HepG2 (cell line): ENCODE measurements around the gene SLC26A3. TPM values are rescaled to one million over a fixed set of nuclear protein-coding genes. Genes with fewer than 3 reads are reported as not detected.
A peak's percentile ranks its signal among the peaks of the same experiment; 100 is the strongest.

ENCODE experiments used
- ATF7 ChIP-seq, 2 experiments: fragments of 450-650 bp in 1 of 2; sonication (generic) in 1 of 2; formaldehyde crosslinking in 1 of 2; IDR thresholded peaks; 2 replicates each; pipeline versions ENCODE4 v1.4.0 to v1.6.1; 2016 to 2020; ENCODE audit warnings: antibody characterized with exemption in 1 of 2, mild to moderate bottlenecking in 1 of 2, missing genetic modification reagents in 1 of 2
- ATM ChIP-seq: fragments of 450-650 bp; IDR thresholded peaks from 2 replicates; pipeline ENCODE4 v1.7.1; 2017; ENCODE audit warnings: mild to moderate bottlenecking, borderline replicate concordance
- EZH2 ChIP-seq: conservative IDR thresholded peaks from 2 replicates; pipeline ENCODE4 v1.6.1; 2012; ENCODE audit warnings: mild to moderate bottlenecking, low read depth, low read length, moderate library complexity
- HNF4A ChIP-seq: sonication (generic); formaldehyde crosslinking; IDR thresholded peaks from 2 replicates; pipeline ENCODE4 v1.4.0; 2020; ENCODE audit warnings: missing genetic modification reagents
- HNF4G ChIP-seq, 2 experiments: sonication (generic) in 1 of 2; formaldehyde crosslinking in 1 of 2; IDR thresholded peaks; 2 replicates each; pipeline versions ENCODE4 v1.4.0 to v1.6.1; 2011 to 2020; ENCODE audit warnings: borderline replicate concordance in 2 of 2, low read depth in 2 of 2, mild to moderate bottlenecking in 2 of 2, low read length in 1 of 2, missing genetic modification reagents in 1 of 2, moderate library complexity in 1 of 2
- JUND ChIP-seq: sonication (generic); formaldehyde crosslinking; IDR thresholded peaks from 2 replicates; pipeline ENCODE4 v1.8.0; 2022; ENCODE audit warnings: mild to moderate bottlenecking, missing genetic modification reagents
- KDM1A ChIP-seq: IDR thresholded peaks from 2 replicates; pipeline ENCODE4 v1.6.1; 2016; ENCODE audit warnings: missing compliant biosample characterization
- KDM6A ChIP-seq: IDR thresholded peaks from 2 replicates; pipeline ENCODE4 v1.6.1; 2016; ENCODE audit warnings: low read depth
- MEIS1 ChIP-seq: sonication (generic); formaldehyde crosslinking; IDR thresholded peaks from 2 replicates; pipeline ENCODE4 v1.9.0; 2021; ENCODE audit warnings: mild to moderate bottlenecking, missing genetic modification reagents, moderate library complexity, borderline replicate concordance
- MXD4 ChIP-seq: IDR thresholded peaks from 2 replicates; pipeline ENCODE4 v1.6.1; 2016; ENCODE audit warnings: mild to moderate bottlenecking, missing biosample characterization, missing genetic modification reagents
- NCOA5 ChIP-seq: sonication (generic); formaldehyde crosslinking; IDR thresholded peaks from 2 replicates; pipeline ENCODE4 v1.4.0; 2020; ENCODE audit warnings: missing genetic modification reagents
- PHF21A ChIP-seq: sonication (generic); formaldehyde crosslinking; IDR thresholded peaks from 2 replicates; pipeline ENCODE4 v1.5.0; 2020; ENCODE audit warnings: mild to moderate bottlenecking, missing genetic modification reagents
- PPARG ChIP-seq: conservative IDR thresholded peaks from 2 replicates; pipeline ENCODE4 v1.6.1; 2016; ENCODE audit warnings: missing biosample characterization, missing genetic modification reagents
- SMAD9 ChIP-seq: sonication (generic); formaldehyde crosslinking; IDR thresholded peaks from 2 replicates; pipeline ENCODE4 v1.5.1; 2020; ENCODE audit warnings: mild to moderate bottlenecking, missing genetic modification reagents
- ZBTB20 ChIP-seq: sonication (generic); formaldehyde crosslinking; IDR thresholded peaks from 2 replicates; pipeline ENCODE4 v1.8.1; 2023; ENCODE audit warnings: missing genetic modification reagents, low read depth, mild to moderate bottlenecking, borderline replicate concordance
- ZFX ChIP-seq: sonication (generic); formaldehyde crosslinking; IDR thresholded peaks from 2 replicates; pipeline ENCODE4 v1.4.0; 2020; ENCODE audit warnings: mild to moderate bottlenecking, low read depth, missing genetic modification reagents, moderate library complexity
- ZMAT3 ChIP-seq: sonication (generic); formaldehyde crosslinking; conservative IDR thresholded peaks from 2 replicates; pipeline ENCODE4 v1.7.0; 2021; ENCODE audit warnings: missing genetic modification reagents
- ZNF205 ChIP-seq: IDR thresholded peaks from 2 replicates; pipeline ENCODE4 v1.6.1; 2018; ENCODE audit warnings: missing biosample characterization, missing genetic modification reagents
- ZNF510 ChIP-seq: sonication (generic); formaldehyde crosslinking; IDR thresholded peaks from 2 replicates; pipeline ENCODE4 v1.4.0; 2020; ENCODE audit warnings: low read depth, mild to moderate bottlenecking, missing genetic modification reagents
- ZNF839 ChIP-seq: sonication (generic); formaldehyde crosslinking; IDR thresholded peaks from 2 replicates; pipeline ENCODE4 v1.4.0; 2020; ENCODE audit warnings: missing genetic modification reagents, mild to moderate bottlenecking, borderline replicate concordance
- polyA plus RNA-seq, 8 experiments: library from polyadenylated mRNA; depleted of rRNA in 3 of 8; stranded (reverse) in 7 of 8; unstranded in 1 of 8; fragments of >200 nt; fragmentation: Illumina TruSeq in 4 of 8; extraction: Trizol in 4 of 8; gene quantifications; 2 replicates each; pipeline versions ENCODE4 v1.2.1 to v1.2.3, GENCODE V29; 2011 to 2016; ENCODE audit warnings: low read depth in 4 of 8, missing spikeins in 1 of 8, mixed read lengths in 1 of 8; ENCODE audit not compliant: insufficient read depth in 1 of 8
- total RNA-seq, 5 experiments: library from RNA; depleted of rRNA; stranded (reverse); fragments of >200 nt; fragmentation: Illumina TruSeq; extraction: Trizol; gene quantifications; 2 replicates each; pipeline ENCODE4 v1.2.3, GENCODE V29; 2016; ENCODE audit warnings: low read depth in 1 of 5
- TF ChIP-seq, protein P1 (sequence below): sonication (generic); formaldehyde crosslinking; conservative IDR thresholded peaks from 2 replicates; pipeline ENCODE4 v1.4.0; 2020; ENCODE audit warnings: missing genetic modification reagents
- TF ChIP-seq, protein P2 (sequence below): sonication (generic); formaldehyde crosslinking; IDR thresholded peaks from 2 replicates; pipeline ENCODE4 v1.4.0; 2020; ENCODE audit warnings: missing genetic modification reagents, borderline replicate concordance
- TF ChIP-seq, protein P3 (sequence below): sonication (generic); formaldehyde crosslinking; IDR thresholded peaks from 2 replicates; pipeline ENCODE4 v1.9.0; 2022; ENCODE audit warnings: low read depth, missing genetic modification reagents
- TF ChIP-seq, protein P4 (sequence below): sonication (generic); formaldehyde crosslinking; IDR thresholded peaks from 2 replicates; pipeline ENCODE4 v1.5.0; 2020; ENCODE audit warnings: mild to moderate bottlenecking, missing genetic modification reagents

The SLC26A3 gene
- total and polyA plus RNA-seq, 2 of the 13 experiments (the other 11 are each of a cell fraction or from before 2014, with no cell fraction given), result 0.11 to 0.30 TPM

DNA sequence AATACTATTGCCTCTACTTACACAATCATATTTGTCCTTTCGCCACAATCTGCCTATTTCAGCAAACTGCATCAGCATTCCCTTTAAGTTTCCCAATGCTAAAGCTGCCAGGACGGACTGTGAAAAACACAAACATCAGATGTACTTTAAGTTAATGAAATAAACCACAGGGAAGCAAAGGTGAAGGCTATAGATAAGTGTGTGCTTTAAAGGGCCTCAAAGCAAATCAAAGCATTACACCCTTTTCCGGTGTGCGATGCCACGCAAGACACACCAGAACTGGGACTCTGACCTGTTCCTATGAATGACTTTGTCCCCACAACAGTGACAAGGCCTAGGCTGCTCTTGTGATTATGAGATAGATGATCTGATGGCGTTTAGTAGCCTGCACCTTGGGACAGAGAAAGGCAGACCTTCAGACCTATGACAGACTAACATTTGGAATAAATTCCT is 23.4 kb downstream of the SLC26A3 start (continued):
- TF ChIP-seq, protein P1, sequence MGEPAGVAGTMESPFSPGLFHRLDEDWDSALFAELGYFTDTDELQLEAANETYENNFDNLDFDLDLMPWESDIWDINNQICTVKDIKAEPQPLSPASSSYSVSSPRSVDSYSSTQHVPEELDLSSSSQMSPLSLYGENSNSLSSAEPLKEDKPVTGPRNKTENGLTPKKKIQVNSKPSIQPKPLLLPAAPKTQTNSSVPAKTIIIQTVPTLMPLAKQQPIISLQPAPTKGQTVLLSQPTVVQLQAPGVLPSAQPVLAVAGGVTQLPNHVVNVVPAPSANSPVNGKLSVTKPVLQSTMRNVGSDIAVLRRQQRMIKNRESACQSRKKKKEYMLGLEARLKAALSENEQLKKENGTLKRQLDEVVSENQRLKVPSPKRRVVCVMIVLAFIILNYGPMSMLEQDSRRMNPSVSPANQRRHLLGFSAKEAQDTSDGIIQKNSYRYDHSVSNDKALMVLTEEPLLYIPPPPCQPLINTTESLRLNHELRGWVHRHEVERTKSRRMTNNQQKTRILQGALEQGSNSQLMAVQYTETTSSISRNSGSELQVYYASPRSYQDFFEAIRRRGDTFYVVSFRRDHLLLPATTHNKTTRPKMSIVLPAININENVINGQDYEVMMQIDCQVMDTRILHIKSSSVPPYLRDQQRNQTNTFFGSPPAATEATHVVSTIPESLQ (CRISPR knock-in tag), result peak; percentile 67; the same call in 1 of the 2 replicates
- TF ChIP-seq ATM (no peak), PPARG (CRISPR knock-in tag) (peak; percentile 93), PHF21A (CRISPR knock-in tag) (peak; percentile 98), MXD4 (peak; percentile 66; the same call in 1 of the 2 replicates), ATF7 (IDR thresholded peaks at IDR 0.05) (no peak), ATF7 (CRISPR knock-in tag; IDR thresholded peaks at IDR 0.05) (0 out of 2 replicates have a peak, but pooled peaks have one; percentile 49), HNF4G (IDR thresholded peaks at IDR 0.05; ENCODE audit: borderline replicate concordance, low read depth, low read length) (peak; percentile 97), HNF4G (CRISPR knock-in tag; IDR thresholded peaks at IDR 0.05; ENCODE audit: borderline replicate concordance, low read depth) (peak; percentile 97), NCOA5 (CRISPR knock-in tag) (no peak), ZNF839 (CRISPR knock-in tag) (no peak), JUND (0 out of 2 replicates have a peak, but pooled peaks have one; percentile 38), ZMAT3 (CRISPR knock-in tag) (peak; percentile 67; the same call in 1 of the 2 replicates), SMAD9 (no peak), KDM6A (peak; percentile 97), ZFX (CRISPR knock-in tag) (peak; percentile 95), HNF4A (CRISPR knock-in tag) (peak; percentile 99), EZH2 (no peak), MEIS1 (CRISPR knock-in tag) (peak; percentile 84), ZBTB20 (peak; percentile 97; the same call in 1 of the 2 replicates), ZNF510 (CRISPR knock-in tag) (peak; percentile 91; the same call in 1 of the 2 replicates), KDM1A (peak; percentile 80; the same call in 1 of the 2 replicates), ZNF205 (CRISPR knock-in tag) (0 out of 2 replicates have a peak, but pooled peaks have one; percentile 26)
- TF ChIP-seq, protein P2, sequence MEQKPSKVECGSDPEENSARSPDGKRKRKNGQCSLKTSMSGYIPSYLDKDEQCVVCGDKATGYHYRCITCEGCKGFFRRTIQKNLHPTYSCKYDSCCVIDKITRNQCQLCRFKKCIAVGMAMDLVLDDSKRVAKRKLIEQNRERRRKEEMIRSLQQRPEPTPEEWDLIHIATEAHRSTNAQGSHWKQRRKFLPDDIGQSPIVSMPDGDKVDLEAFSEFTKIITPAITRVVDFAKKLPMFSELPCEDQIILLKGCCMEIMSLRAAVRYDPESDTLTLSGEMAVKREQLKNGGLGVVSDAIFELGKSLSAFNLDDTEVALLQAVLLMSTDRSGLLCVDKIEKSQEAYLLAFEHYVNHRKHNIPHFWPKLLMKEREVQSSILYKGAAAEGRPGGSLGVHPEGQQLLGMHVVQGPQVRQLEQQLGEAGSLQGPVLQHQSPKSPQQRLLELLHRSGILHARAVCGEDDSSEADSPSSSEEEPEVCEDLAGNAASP (CRISPR knock-in tag), result peak; percentile 89
- TF ChIP-seq, protein P3, sequence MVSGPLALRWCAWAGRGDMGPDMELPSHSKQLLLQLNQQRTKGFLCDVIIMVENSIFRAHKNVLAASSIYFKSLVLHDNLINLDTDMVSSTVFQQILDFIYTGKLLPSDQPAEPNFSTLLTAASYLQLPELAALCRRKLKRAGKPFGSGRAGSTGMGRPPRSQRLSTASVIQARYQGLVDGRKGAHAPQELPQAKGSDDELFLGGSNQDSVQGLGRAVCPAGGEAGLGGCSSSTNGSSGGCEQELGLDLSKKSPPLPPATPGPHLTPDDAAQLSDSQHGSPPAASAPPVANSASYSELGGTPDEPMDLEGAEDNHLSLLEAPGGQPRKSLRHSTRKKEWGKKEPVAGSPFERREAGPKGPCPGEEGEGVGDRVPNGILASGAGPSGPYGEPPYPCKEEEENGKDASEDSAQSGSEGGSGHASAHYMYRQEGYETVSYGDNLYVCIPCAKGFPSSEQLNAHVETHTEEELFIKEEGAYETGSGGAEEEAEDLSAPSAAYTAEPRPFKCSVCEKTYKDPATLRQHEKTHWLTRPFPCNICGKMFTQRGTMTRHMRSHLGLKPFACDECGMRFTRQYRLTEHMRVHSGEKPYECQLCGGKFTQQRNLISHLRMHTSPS (CRISPR knock-in tag), result peak; percentile 20; the same call in 1 of the 2 replicates
- TF ChIP-seq, protein P4, sequence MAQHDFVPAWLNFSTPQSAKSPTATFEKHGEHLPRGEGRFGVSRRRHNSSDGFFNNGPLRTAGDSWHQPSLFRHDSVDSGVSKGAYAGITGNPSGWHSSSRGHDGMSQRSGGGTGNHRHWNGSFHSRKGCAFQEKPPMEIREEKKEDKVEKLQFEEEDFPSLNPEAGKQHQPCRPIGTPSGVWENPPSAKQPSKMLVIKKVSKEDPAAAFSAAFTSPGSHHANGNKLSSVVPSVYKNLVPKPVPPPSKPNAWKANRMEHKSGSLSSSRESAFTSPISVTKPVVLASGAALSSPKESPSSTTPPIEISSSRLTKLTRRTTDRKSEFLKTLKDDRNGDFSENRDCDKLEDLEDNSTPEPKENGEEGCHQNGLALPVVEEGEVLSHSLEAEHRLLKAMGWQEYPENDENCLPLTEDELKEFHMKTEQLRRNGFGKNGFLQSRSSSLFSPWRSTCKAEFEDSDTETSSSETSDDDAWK (CRISPR knock-in tag), result no peak
